Activated B cell treated with CpG ODN at 0.5 μM for 24 hours (primary cell): ENCODE results near the gene PSMD10. TPM values are rescaled to one million over a fixed set of nuclear protein-coding genes. Genes with fewer than 3 reads are reported as not detected.

Experiments
- ATAC-seq: fragments of 200-7000 bp; cut with Tn5 transposase; one replicate; pipeline ENCODE4 v1.10.0; 2021; ENCODE audit warnings: low read depth, mild to moderate bottlenecking, moderate library complexity
- CTCF ChIA-PET: fragments of 350-600 bp; sonication (Branson Sonifier 250); formaldehyde crosslinking; loops from one replicate; lab custom pipeline; 2021; ENCODE audit warnings: antibody characterized with exemption; lab: Charles Lee
- POLR2A ChIA-PET: fragments of 350-600 bp; sonication (Branson Sonifier 250); formaldehyde crosslinking; loops from one replicate; lab custom pipeline; 2021; ENCODE audit warnings: antibody characterized with exemption; lab: Charles Lee
- DNase-seq: peaks from one replicate; pipeline ENCODE4 v3.0.0; 2022
- H3K27ac Mint-ChIP-seq: one replicate; pipeline ENCODE4 v1.8.0; 2020; ENCODE audit warnings: mixed read lengths
- H3K27me3 Mint-ChIP-seq: one replicate; pipeline ENCODE4 v1.8.0; 2021; ENCODE audit warnings: mixed read lengths
- H3K36me3 Mint-ChIP-seq: one replicate; pipeline ENCODE4 v1.8.0; 2021; ENCODE audit warnings: low read depth, mixed read lengths
- H3K4me1 Mint-ChIP-seq: one replicate; pipeline ENCODE4 v1.8.0; 2021; ENCODE audit warnings: mixed read lengths
- H3K4me3 Mint-ChIP-seq: one replicate; pipeline ENCODE4 v1.8.0; 2020; ENCODE audit warnings: mild to moderate bottlenecking, mixed read lengths
- H3K9me3 Mint-ChIP-seq: one replicate; pipeline ENCODE4 v1.8.0; 2020; ENCODE audit warnings: mixed read lengths
- intact Hi-C: fragments of 100-400 bp; cut with micrococcal nuclease; formaldehyde crosslinking; loops from one replicate; pipeline ENCODE4 v1.15.1; 2024
- total RNA-seq: library from RNA; stranded (reverse); gene quantifications from 2 replicates; pipeline ENCODE4 v1.2.3, GENCODE V29; 2022
- TF ChIP-seq, protein P1 (sequence below): fragments of 200-600 bp; IDR thresholded peaks from one replicate; pipeline ENCODE4 v1.8.0; 2022; ENCODE audit warnings: antibody characterized with exemption, mild to moderate bottlenecking

Gene PSMD10, protein sequence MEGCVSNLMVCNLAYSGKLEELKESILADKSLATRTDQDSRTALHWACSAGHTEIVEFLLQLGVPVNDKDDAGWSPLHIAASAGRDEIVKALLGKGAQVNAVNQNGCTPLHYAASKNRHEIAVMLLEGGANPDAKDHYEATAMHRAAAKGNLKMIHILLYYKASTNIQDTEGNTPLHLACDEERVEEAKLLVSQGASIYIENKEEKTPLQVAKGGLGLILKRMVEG
- total RNA-seq = 33.4 and 35.4 TPM in 2 replicates

DNA sequence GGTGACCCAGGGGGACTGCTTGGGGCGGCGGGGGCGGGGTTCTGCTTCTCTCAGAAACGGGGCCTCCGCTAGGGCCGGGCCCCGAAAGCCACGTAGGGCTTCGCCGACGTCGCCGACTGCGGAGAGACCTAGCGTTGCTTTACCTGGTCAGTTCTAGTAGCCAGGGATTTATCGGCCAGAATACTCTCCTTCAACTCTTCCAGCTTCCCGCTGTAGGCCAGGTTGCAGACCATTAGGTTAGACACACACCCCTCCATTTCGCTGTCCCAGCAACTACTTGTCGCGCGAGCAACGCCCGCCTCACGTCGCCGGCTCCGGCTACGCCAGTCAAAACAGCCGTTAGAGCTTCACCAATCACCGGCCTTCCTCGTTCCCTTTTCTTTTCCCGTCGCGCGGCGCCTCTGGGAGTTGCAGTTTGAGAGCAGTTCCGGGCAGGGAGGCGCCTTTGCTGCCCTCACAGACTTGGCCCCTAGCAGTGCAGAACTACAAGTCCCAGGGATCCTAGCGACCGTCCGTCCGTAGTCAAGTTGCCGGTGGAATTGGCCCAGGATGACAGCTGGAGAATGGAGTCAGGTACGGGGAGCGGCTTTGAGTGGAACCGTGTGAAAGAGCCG lies at the start of gene PSMD10, which contains the start of gene ATG4A:
PSMD10 (minus strand) TSS at position 279 of the 614 bp plus-strand sequence; CDS start at position 257, 22 bp downstream.
ATG4A (plus strand) TSS at position 515 of the 614 bp plus-strand sequence; CDS start at position 564, 49 bp downstream.
- intact Hi-C loops = loop anchor here (1.0 to 5.0 kb wide), 7 partner anchors 264 to 1481 kb away; partner anchors contain the start of genes DNAAF6, MID2, MORC4 and NUP62CL
- peak; percentile 95 for ATAC-seq
- TF ChIP-seq, protein P1, sequence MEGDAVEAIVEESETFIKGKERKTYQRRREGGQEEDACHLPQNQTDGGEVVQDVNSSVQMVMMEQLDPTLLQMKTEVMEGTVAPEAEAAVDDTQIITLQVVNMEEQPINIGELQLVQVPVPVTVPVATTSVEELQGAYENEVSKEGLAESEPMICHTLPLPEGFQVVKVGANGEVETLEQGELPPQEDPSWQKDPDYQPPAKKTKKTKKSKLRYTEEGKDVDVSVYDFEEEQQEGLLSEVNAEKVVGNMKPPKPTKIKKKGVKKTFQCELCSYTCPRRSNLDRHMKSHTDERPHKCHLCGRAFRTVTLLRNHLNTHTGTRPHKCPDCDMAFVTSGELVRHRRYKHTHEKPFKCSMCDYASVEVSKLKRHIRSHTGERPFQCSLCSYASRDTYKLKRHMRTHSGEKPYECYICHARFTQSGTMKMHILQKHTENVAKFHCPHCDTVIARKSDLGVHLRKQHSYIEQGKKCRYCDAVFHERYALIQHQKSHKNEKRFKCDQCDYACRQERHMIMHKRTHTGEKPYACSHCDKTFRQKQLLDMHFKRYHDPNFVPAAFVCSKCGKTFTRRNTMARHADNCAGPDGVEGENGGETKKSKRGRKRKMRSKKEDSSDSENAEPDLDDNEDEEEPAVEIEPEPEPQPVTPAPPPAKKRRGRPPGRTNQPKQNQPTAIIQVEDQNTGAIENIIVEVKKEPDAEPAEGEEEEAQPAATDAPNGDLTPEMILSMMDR = no peak
- no peaks in the 10 kb centered on the region for H3K9me3 Mint-ChIP-seq
- ChIA-PET CTCF (no interaction called here), POLR2A (interaction anchor here (0.7 to 1.6 kb wide), 8 partner anchors 14 to 1480 kb away, joined by 3 to 6 read pairs (median 4); partner anchors contain the start of genes PRPS1, RADX and RBM41)
- no peak within 1 kb of the TSS for H3K27ac Mint-ChIP-seq
- H3K36me3 Mint-ChIP-seq = peaks cover 13% of the 10 kb centered on the region
- H3K4me1 Mint-ChIP-seq = peaks cover 6% of the 10 kb centered on the region
- no peaks in the 10 kb centered on the region for H3K27me3 Mint-ChIP-seq
- no peak within 1 kb of the TSS for H3K4me3 Mint-ChIP-seq
- peak; percentile 69 for DNase-seq

DNA sequence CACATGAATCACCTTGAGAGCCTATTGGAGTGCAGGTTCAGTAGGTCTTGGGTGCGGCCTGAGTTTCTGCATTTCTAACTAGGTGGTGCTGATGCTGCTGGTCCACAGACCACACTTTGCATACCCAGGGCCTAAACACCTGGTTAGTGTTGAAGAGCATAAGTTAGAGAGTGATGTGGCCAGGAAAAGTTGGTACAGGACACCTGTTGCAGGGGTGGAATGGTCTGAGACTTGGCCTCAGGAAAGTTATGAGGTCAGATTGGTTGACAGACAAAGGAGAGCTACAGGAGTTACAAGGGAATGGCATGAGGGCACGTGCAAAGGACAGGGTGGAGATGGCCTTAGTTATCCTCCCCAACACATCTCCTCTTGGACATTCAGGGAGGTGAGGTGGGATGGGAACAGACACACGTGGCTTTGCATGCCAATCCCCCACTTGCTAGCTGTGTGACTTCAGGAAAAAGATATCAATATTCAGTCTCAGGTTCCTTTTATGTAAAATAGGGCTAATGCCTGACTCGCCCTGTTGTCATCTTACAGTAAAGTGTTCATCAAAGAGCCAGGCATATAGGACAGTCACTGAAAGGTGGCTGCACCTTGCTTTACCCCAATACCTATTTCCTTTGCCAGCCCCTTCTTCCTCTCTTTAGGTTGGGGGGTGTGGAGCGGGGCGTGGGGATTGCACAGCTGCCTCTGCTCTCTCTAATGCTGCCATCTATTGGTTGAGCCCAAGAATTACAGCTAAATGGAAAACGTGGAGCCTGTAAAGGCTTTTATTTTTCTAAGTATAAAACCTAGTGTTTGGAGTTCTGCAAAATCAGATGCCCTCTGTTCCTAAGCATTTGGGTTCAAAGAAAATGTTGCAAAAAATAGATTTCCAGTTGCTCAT lies 47.7 kb upstream of the PSMD10 start:
- ChIA-PET POLR2A (no interaction called here), CTCF (no interaction called here)
- TF ChIP-seq, protein P1 = no peak
- DNase-seq (no peak), ATAC-seq (no peak)
- no peak overlapping the region for H3K27ac Mint-ChIP-seq
- no peak overlapping the region for H3K4me3 Mint-ChIP-seq
- no peaks in the 10 kb centered on the region for H3K27me3 Mint-ChIP-seq
- H3K4me1 Mint-ChIP-seq = no peaks in the 10 kb centered on the region
- intact Hi-C loops = no loop called here
- H3K9me3 Mint-ChIP-seq = no peaks in the 10 kb centered on the region
- peaks cover 66% of the 10 kb centered on the region for H3K36me3 Mint-ChIP-seq

DNA sequence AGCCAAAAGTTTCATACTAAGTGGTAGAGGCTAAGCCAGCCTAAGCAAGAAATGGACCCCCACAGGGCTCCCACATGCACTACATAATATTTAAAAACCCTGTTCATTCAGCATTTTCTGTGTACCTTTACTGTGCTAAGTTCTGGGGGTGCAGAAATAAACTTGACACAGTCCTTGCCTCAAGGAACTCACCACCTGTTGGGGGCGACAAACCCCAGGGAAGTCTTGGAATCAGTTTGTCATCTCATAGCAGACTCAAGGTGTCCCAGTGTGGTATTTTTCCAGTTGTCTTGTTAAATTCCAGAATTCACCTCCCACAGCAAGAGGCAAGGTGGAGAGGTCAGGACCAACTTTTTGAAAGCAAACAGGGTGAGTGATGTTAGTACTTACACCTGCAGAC lies 43.4 kb upstream of the PSMD10 start:
- CTCF ChIA-PET = no interaction called here
- no peak for ATAC-seq
- H3K4me1 Mint-ChIP-seq = no peaks in the 10 kb centered on the region
- TF ChIP-seq, protein P1 = no peak
- H3K27ac Mint-ChIP-seq = no peak overlapping the region
- no peak for DNase-seq
- peaks cover 70% of the 10 kb centered on the region for H3K36me3 Mint-ChIP-seq
- intact Hi-C loops = no loop called here
- H3K9me3 Mint-ChIP-seq = no peaks in the 10 kb centered on the region
- no peak overlapping the region for H3K4me3 Mint-ChIP-seq
- POLR2A ChIA-PET = no interaction called here
- H3K27me3 Mint-ChIP-seq = no peaks in the 10 kb centered on the region

DNA sequence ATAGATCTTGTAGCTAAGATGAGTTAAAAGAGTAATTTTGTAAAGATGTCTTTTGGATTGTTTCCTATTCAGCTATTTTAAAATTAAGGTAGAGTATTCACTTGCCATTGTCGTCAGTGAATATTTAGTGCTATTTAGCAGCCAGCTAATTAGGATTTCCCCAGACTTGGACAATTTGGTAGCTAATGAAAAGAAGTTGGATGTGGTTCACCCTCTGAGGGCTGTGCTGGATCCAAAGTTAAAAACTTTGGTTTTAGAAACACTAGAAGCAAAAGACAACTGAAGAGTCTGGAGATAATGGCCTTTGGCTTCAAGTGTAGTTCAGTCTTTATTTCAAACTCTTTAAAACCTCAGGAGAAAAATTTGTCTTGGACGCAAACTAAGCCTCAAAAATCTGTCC lies 41.5 kb upstream of the PSMD10 start:
- DNase-seq (no peak), ATAC-seq (no peak)
- H3K27me3 Mint-ChIP-seq = no peaks in the 10 kb centered on the region
- intact Hi-C loops = no loop called here
- POLR2A ChIA-PET = no interaction called here
- no peak overlapping the region for H3K27ac Mint-ChIP-seq
- H3K4me3 Mint-ChIP-seq = no peak overlapping the region
- no peaks in the 10 kb centered on the region for H3K9me3 Mint-ChIP-seq
- H3K36me3 Mint-ChIP-seq = peaks cover 63% of the 10 kb centered on the region
- no peaks in the 10 kb centered on the region for H3K4me1 Mint-ChIP-seq
- TF ChIP-seq, protein P1 = no peak
- CTCF ChIA-PET = no interaction called here
